LNCaP clone FGC (cell line): Measurements from ENCODE around the gene STAP1.
"Not testable (repeated sequence)": the region's sequence is repeated elsewhere in the genome, so short reads cannot be mapped to it uniquely, and the experiment has no call there.

Experiments used
- DNase-seq: peaks from one replicate; pipeline ENCODE4 v3.0.0-alpha.2; 2011; ENCODE audit warnings: low read depth
- H3K4me3 ChIP-seq: 2 replicates; pipeline ENCODE4 v1.5.1; 2011; ENCODE audit warnings: mild to moderate bottlenecking, low read depth, low read length, control low read depth
- CTCF ChIP-seq: IDR thresholded peaks from 2 replicates; pipeline ENCODE4 v1.5.1; 2012; ENCODE audit warnings: mild to moderate bottlenecking; ENCODE audit not compliant: control insufficient read depth, insufficient read depth; ENCODE audit errors: extremely low read depth

STAP1 gene

GRCh38 chr4:67558493-67558892 lies at the start of gene STAP1:
Gene STAP1, plus strand, starts transcription at chr4:67558727. Its CDS starts 83 bp downstream, at chr4:67558810.
- DNase-seq: no peak

GRCh38 chr4:67512501-67512900 lies 46.0 kb upstream of the STAP1 start:
- DNase-seq: no peak
- TF ChIP-seq CTCF: no peak
- no peak overlapping the region for H3K4me3 ChIP-seq

More at GRCh38 chr4:67558493-67558892, at the start of gene STAP1:
- TF ChIP-seq CTCF: no peak
- no peak within 1 kb of the TSS for H3K4me3 ChIP-seq

- H3K4me3 ChIP-seq: no peak overlapping the region
- no peak for TF ChIP-seq CTCF
- no peak for DNase-seq
These were observed 38.4 kb upstream of the STAP1 start for GRCh38 chr4:67520141-67520540.

GRCh38 chr4:67521506-67521905 lies 37.0 kb upstream of the STAP1 start:
- TF ChIP-seq CTCF: no peak
- no peak for DNase-seq
- H3K4me3 ChIP-seq: no peak overlapping the region

GRCh38 chr4:67522230-67522629 lies 36.3 kb upstream of the STAP1 start:
- TF ChIP-seq CTCF: no peak
- no peak overlapping the region for H3K4me3 ChIP-seq
- DNase-seq: no peak

- TF ChIP-seq CTCF: no peak
- H3K4me3 ChIP-seq: no peak overlapping the region
- no peak for DNase-seq
These were observed 35.5 kb upstream of the STAP1 start for GRCh38 chr4:67522851-67523671.

- DNase-seq, H3K4me3 ChIP-seq: not testable (repeated sequence)
These were observed 34.4 kb upstream of the STAP1 start for GRCh38 chr4:67524140-67524539.
